Measurements from ENCODE around the gene TRIM37. TPM values are rescaled to one million over a fixed set of nuclear protein-coding genes. Genes with fewer than 3 reads are reported as not detected.

The TRIM37 gene
- total and polyA plus RNA-seq, 4 donors, result 5.4 to 12.9 (median 8.1) TPM

DNA sequence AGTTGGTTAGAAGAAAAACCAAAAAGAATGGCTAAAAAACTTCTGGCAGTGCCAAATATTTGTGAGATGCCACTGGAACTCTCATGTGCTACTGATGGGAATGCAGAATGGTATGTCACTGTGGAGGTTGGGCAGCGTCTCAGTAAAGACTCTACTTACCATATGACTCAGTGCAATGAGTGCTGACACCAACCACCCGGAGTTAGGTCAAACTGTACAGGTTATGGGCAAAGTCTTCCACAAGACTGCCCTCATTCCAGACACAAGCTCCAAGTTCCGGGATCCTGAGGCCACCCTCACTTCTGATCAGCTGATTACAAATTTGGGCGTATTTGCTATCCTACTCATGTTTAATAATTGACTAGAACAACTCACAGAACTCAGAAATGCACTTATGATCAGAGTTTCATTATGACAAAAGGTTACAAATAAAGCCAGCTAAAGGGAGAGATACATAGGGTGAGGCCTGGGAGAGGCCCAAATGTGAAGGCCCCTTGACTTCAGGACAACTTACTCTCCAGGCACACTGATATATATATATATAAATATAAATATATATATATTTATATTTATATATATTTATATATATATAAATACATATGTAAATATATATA is 114.9 kb downstream of the TRIM37 start:
- no peak overlapping the region for H3K9ac ChIP-seq (ENCODE audit: low read depth in 1 of 2, low read length in 2 of 2)
- DNase-seq (ENCODE audit: low spot score), result no peak
- no peaks in the 10 kb centered on the region for H3K9me3 ChIP-seq (ENCODE audit: control insufficient read depth in 4 of 4, low read length in 3 of 4)
- 32% methylated on average over 4 of the region's 4 CpGs for WGBS
- H3K27ac ChIP-seq (ENCODE audit: low read depth in 1 of 2, low read length in 2 of 2), result peak overlapping the region; percentile 72 to 84
- H3K36me3 ChIP-seq (ENCODE audit: control insufficient read depth in 4 of 4, insufficient read depth in 3 of 4, low read depth in 1 of 4, low read length in 3 of 4), result no peaks in the 10 kb centered on the region
- TF ChIP-seq TAF1 (conservative IDR thresholded peaks at IDR 0.05) (no peak), FOXA1 (IDR thresholded peaks at IDR 0.05) (no peak), JUND (IDR thresholded peaks at IDR 0.05) (peak; percentile 81 to 92), RAD21 (IDR thresholded peaks at IDR 0.05) (peak; percentile 42 to 45), GABPA (IDR thresholded peaks at IDR 0.05 in 1 of 2, conservative IDR thresholded peaks at IDR 0.05 in 1 of 2) (peak in 1 of 2 donors; percentile 67), HNF4G (IDR thresholded peaks at IDR 0.05) (peak; percentile 89), FOXA2 (IDR thresholded peaks at IDR 0.05) (peak; percentile 53), YY1 (IDR thresholded peaks at IDR 0.05) (peak; percentile 78), RXRA (IDR thresholded peaks at IDR 0.05) (peak; percentile 93 to 97), HNF4A (conservative IDR thresholded peaks at IDR 0.05) (peak; percentile 97), SP1 (IDR thresholded peaks at IDR 0.05) (peak; percentile 96), EGR1 (IDR thresholded peaks at IDR 0.05; ENCODE audit: low read depth in 2 of 2) (peak in 1 of 2 donors; percentile 74), NR2F2 (IDR thresholded peaks at IDR 0.05) (peak; percentile 60)
- TF ChIP-seq, protein P1, sequence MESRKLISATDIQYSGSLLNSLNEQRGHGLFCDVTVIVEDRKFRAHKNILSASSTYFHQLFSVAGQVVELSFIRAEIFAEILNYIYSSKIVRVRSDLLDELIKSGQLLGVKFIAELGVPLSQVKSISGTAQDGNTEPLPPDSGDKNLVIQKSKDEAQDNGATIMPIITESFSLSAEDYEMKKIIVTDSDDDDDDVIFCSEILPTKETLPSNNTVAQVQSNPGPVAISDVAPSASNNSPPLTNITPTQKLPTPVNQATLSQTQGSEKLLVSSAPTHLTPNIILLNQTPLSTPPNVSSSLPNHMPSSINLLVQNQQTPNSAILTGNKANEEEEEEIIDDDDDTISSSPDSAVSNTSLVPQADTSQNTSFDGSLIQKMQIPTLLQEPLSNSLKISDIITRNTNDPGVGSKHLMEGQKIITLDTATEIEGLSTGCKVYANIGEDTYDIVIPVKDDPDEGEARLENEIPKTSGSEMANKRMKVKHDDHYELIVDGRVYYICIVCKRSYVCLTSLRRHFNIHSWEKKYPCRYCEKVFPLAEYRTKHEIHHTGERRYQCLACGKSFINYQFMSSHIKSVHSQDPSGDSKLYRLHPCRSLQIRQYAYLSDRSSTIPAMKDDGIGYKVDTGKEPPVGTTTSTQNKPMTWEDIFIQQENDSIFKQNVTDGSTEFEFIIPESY (IDR thresholded peaks at IDR 0.05), result peak; percentile 79
- TF ChIP-seq, protein P2, sequence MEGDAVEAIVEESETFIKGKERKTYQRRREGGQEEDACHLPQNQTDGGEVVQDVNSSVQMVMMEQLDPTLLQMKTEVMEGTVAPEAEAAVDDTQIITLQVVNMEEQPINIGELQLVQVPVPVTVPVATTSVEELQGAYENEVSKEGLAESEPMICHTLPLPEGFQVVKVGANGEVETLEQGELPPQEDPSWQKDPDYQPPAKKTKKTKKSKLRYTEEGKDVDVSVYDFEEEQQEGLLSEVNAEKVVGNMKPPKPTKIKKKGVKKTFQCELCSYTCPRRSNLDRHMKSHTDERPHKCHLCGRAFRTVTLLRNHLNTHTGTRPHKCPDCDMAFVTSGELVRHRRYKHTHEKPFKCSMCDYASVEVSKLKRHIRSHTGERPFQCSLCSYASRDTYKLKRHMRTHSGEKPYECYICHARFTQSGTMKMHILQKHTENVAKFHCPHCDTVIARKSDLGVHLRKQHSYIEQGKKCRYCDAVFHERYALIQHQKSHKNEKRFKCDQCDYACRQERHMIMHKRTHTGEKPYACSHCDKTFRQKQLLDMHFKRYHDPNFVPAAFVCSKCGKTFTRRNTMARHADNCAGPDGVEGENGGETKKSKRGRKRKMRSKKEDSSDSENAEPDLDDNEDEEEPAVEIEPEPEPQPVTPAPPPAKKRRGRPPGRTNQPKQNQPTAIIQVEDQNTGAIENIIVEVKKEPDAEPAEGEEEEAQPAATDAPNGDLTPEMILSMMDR (IDR thresholded peaks at IDR 0.05; ENCODE audit: low read depth, low read length, missing input control), result no peak
- TF ChIP-seq, protein P3, sequence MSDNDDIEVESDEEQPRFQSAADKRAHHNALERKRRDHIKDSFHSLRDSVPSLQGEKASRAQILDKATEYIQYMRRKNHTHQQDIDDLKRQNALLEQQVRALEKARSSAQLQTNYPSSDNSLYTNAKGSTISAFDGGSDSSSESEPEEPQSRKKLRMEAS (IDR thresholded peaks at IDR 0.05), result peak; percentile 83
- TF ChIP-seq, protein P4, sequence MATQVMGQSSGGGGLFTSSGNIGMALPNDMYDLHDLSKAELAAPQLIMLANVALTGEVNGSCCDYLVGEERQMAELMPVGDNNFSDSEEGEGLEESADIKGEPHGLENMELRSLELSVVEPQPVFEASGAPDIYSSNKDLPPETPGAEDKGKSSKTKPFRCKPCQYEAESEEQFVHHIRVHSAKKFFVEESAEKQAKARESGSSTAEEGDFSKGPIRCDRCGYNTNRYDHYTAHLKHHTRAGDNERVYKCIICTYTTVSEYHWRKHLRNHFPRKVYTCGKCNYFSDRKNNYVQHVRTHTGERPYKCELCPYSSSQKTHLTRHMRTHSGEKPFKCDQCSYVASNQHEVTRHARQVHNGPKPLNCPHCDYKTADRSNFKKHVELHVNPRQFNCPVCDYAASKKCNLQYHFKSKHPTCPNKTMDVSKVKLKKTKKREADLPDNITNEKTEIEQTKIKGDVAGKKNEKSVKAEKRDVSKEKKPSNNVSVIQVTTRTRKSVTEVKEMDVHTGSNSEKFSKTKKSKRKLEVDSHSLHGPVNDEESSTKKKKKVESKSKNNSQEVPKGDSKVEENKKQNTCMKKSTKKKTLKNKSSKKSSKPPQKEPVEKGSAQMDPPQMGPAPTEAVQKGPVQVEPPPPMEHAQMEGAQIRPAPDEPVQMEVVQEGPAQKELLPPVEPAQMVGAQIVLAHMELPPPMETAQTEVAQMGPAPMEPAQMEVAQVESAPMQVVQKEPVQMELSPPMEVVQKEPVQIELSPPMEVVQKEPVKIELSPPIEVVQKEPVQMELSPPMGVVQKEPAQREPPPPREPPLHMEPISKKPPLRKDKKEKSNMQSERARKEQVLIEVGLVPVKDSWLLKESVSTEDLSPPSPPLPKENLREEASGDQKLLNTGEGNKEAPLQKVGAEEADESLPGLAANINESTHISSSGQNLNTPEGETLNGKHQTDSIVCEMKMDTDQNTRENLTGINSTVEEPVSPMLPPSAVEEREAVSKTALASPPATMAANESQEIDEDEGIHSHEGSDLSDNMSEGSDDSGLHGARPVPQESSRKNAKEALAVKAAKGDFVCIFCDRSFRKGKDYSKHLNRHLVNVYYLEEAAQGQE (IDR thresholded peaks at IDR 0.05), result peak; percentile 62
- TF ChIP-seq, protein P5, sequence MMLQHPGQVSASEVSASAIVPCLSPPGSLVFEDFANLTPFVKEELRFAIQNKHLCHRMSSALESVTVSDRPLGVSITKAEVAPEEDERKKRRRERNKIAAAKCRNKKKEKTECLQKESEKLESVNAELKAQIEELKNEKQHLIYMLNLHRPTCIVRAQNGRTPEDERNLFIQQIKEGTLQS (IDR thresholded peaks at IDR 0.05), result peak; percentile 57
- H3K4me3 ChIP-seq (ENCODE audit: low read depth in 1 of 3, low read length in 3 of 3), result no peak overlapping the region
- no peaks in the 10 kb centered on the region for H3K27me3 ChIP-seq (ENCODE audit: control insufficient read depth in 4 of 4, insufficient read depth in 4 of 4, low read length in 3 of 4)
- peaks cover 0 to 18% (median 13%) of the 10 kb centered on the region in 4 donors for H3K4me1 ChIP-seq (ENCODE audit: control insufficient read depth in 4 of 4, insufficient read depth in 4 of 4, low read length in 3 of 4)

All from liver (tissue), 9 donors.